Panc1 (cell line): Measurements from ENCODE around the gene ATP13A2. TPM values are rescaled to one million over a fixed set of nuclear protein-coding genes. Genes with fewer than 3 reads are reported as not detected.

Source experiments
- ATAC-seq: fragments of 200-7000 bp; cut with Tn5 transposase; 2 replicates; pipeline ENCODE4 v1.9.1; 2020; ENCODE audit warnings: mild to moderate bottlenecking, moderate library complexity
- BruUV-seq: library from RNA; stranded (reverse); fragments of 400-500 nt; replicated peaks from 2 replicates; lab custom pipeline; 2021; lab: Mats Ljungman, UMichigan
- CTCF ChIA-PET: fragments of 300-600 bp; sonication (Branson Sonifier 250); formaldehyde crosslinking; loops from one replicate; lab custom pipeline; 2022; ENCODE audit warnings: antibody characterized with exemption; lab: Charles Lee
- POLR2A ChIA-PET: fragments of 300-600 bp; sonication (Branson Sonifier 250); formaldehyde crosslinking; loops from one replicate; lab custom pipeline; 2022; ENCODE audit warnings: antibody characterized with exemption; lab: Charles Lee
- DNase-seq: peaks from one replicate; pipeline ENCODE4 v3.0.0-alpha.2; 2010; ENCODE audit warnings: low read depth, low spot score
- H3K27ac ChIP-seq: 2 replicates; pipeline ENCODE4 v1.5.1; 2011; ENCODE audit warnings: mild to moderate bottlenecking, low read length, inconsistent platforms
- H3K27me3 ChIP-seq: fragments of 200-500 bp; sonication (Bioruptor generic); 2 replicates; pipeline ENCODE4 v1.6.0; 2014; ENCODE audit warnings: low read length, inconsistent platforms; ENCODE audit not compliant: control insufficient read depth, insufficient read depth
- H3K36me3 ChIP-seq: fragments of 200-500 bp; sonication (Bioruptor generic); 2 replicates; pipeline ENCODE4 v1.5.1; 2014; ENCODE audit warnings: inconsistent platforms, mild to moderate bottlenecking, low read length, moderate library complexity; ENCODE audit not compliant: control insufficient read depth, insufficient read depth
- H3K4me1 ChIP-seq: 2 replicates; pipeline ENCODE4 v1.5.1; 2011; ENCODE audit warnings: inconsistent platforms, mild to moderate bottlenecking, low read length, moderate library complexity; ENCODE audit not compliant: control insufficient read depth, insufficient read depth
- H3K4me3 ChIP-seq, 2 experiments: 2 replicates each; pipeline ENCODE4 v1.5.1; 2011 to 2012; ENCODE audit warnings: low read depth in 2 of 2, low read length in 2 of 2, mild to moderate bottlenecking in 2 of 2, inconsistent platforms in 1 of 2, moderate library complexity in 1 of 2
- H3K9me3 ChIP-seq: fragments of 200-500 bp; sonication (Bioruptor generic); 2 replicates; pipeline ENCODE4 v1.5.1; 2014; ENCODE audit warnings: low read depth, mild to moderate bottlenecking, inconsistent platforms, low read length, moderate library complexity; ENCODE audit not compliant: control insufficient read depth, insufficient read depth
- CTCF ChIP-seq: fragments of 450-650 bp; IDR thresholded peaks from 2 replicates; pipeline ENCODE4 v1.5.1; 2017; ENCODE audit warnings: mild to moderate bottlenecking
- POLR2AphosphoS5 ChIP-seq: IDR thresholded peaks from 2 replicates; pipeline ENCODE4 v1.6.1; 2012; ENCODE audit warnings: mild to moderate bottlenecking, low read depth, low read length, moderate library complexity
- REST ChIP-seq, 2 experiments: IDR thresholded peaks; 2 replicates each; pipeline ENCODE4 v1.6.1; 2011 to 2012; ENCODE audit warnings: low read depth in 2 of 2, control low read depth in 1 of 2, low read length in 1 of 2, mild to moderate bottlenecking in 1 of 2, moderate library complexity in 1 of 2; ENCODE audit not compliant: insufficient read depth in 1 of 2
- SIN3A ChIP-seq: IDR thresholded peaks from 2 replicates; pipeline ENCODE4 v1.6.1; 2012; ENCODE audit warnings: low read depth, mild to moderate bottlenecking, low read length, moderate library complexity, borderline replicate concordance; ENCODE audit not compliant: insufficient read depth
- TCF7L2 ChIP-seq: IDR thresholded peaks from 2 replicates; pipeline ENCODE4 v1.6.1; 2011; ENCODE audit warnings: mild to moderate bottlenecking, low read depth, low read length, inconsistent platforms
- in situ Hi-C: cut with HindIII; loops from 2 replicates; pipeline ENCODE4 v1.10.0; 2016; ENCODE audit warnings: low sequenced_read_pairs, low pct_unique_long_range_greater_than_20kb
- intact Hi-C: fragments of 100-400 bp; cut with micrococcal nuclease; formaldehyde crosslinking; loops from one replicate; pipeline ENCODE4 v1.10.0; 2022; ENCODE audit not compliant: unreplicated experiment
- total RNA-seq: library from RNA; stranded (reverse); gene quantifications from one replicate; pipeline ENCODE4 v1.2.1, GENCODE V29; 2021; ENCODE audit not compliant: unreplicated experiment

The ATP13A2 gene
- total RNA-seq, 1 experiment from 2014 or later = 49.9 TPM

- Histone ChIP-seq H3K9me3 (no peaks in the 10 kb centered on the region), H3K36me3 (peaks cover 11% of the 10 kb centered on the region), H3K27me3 (no peaks in the 10 kb centered on the region), H3K4me1 (no peaks in the 10 kb centered on the region), H3K4me3 (no peak overlapping the region), H3K27ac (no peak overlapping the region)
- no TSS peak for BruUV-seq
- DNase-seq (no peak), ATAC-seq (no peak)
- in situ Hi-C loops (no loop called here), intact Hi-C loops (no loop called here)
- ChIA-PET CTCF (no interaction called here), POLR2A (no interaction called here)
- TF ChIP-seq POLR2AphosphoS5 (no peak), TCF7L2 (no peak), REST (IDR thresholded peaks at IDR 0.05; ENCODE audit: insufficient read depth in 1 of 2, low read depth in 2 of 2, low read length in 1 of 2) (no peak), SIN3A (no peak), CTCF (no peak)
Observed at GRCh38 chr1:17039522-17039921, 27.8 kb upstream of the ATP13A2 start.

GRCh38 chr1:17033481-17033880 lies 21.8 kb upstream of the ATP13A2 start:
- CTCF ChIA-PET = no interaction called here
- intact Hi-C loops (no loop called here), in situ Hi-C loops (no loop called here)
- H3K4me3 ChIP-seq = no peak overlapping the region
- BruUV-seq = no TSS peak
- ATAC-seq (no peak), DNase-seq (no peak)
- H3K27ac ChIP-seq = no peak overlapping the region
- POLR2A ChIA-PET = no interaction called here
- H3K27me3 ChIP-seq = no peaks in the 10 kb centered on the region
- no peaks in the 10 kb centered on the region for H3K4me1 ChIP-seq
- H3K9me3 ChIP-seq = no peaks in the 10 kb centered on the region
- H3K36me3 ChIP-seq = peaks cover 17% of the 10 kb centered on the region
- TF ChIP-seq CTCF (no peak), SIN3A (no peak), REST (IDR thresholded peaks at IDR 0.05; ENCODE audit: insufficient read depth in 1 of 2, low read depth in 2 of 2, low read length in 1 of 2) (no peak), POLR2AphosphoS5 (no peak), TCF7L2 (no peak)
